ENCODE measurements around the gene FNTB. TPM values are rescaled to one million over a fixed set of nuclear protein-coding genes. Genes with fewer than 3 reads are reported as not detected.

Gene FNTB
- total RNA-seq, 1 experiment from 2014 or later, result 17.9 TPM

GRCh38 chr14:65045709-65046108 is 59.0 kb downstream of the FNTB start:
- no peak for DNase-seq (ENCODE audit: low read depth)

GRCh38 chr14:65052832-65053231 is 66.1 kb downstream of the FNTB start:
- DNase-seq (ENCODE audit: low read depth), result no peak

DNA sequence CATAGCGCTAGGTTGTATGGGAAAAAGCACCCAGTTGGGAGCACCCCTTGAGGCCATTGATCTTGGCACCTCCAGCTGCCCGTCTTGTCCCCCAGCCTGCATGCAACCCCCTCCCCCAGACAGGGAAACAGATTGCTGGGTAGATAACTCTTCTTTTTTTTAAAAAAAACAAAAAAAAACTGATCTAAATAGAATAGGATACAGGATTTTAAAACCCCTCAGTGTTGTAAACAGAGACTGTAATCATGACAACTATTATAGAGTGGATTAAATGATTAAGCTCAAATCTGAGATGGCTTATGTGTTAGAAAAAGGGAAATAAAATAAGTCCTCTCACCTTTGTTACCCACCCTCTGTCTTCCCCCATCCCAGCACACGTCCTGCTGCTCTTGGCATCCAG is 66.8 kb downstream of the FNTB start:
- no peak for DNase-seq (ENCODE audit: low read depth)

DNA sequence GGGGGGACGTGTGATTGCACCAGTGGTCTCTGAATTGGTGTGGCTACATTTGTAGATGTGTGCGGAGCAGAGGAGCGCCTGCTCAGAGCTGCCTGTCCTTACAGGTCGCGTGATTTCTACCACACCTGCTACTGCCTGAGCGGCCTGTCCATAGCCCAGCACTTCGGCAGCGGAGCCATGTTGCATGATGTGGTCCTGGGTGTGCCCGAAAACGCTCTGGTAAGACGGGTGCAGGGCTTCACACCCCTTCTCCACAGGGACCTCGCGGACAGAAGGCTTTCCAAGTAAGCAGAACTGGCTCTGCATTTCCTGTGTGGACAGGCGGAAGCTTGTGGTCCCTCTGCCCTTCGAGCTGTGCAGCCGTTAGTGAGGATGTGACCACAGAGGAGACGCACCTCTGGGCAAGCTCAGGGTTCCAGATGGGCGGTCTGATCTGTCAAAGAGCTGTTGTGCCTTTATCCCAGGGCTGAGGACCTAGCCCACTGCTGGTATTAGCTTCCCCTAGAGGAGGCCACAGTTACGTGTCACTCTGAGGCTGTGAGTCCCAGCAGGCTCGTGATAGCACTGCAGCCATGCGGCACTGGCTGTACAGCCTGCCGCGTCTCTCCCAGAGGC is 67.9 kb downstream of the FNTB start:
- no peak for DNase-seq (ENCODE audit: low read depth)

- no peak for DNase-seq (ENCODE audit: low read depth)
Observed at GRCh38 chr14:65057695-65058094, 71.0 kb downstream of the FNTB start.

DNA sequence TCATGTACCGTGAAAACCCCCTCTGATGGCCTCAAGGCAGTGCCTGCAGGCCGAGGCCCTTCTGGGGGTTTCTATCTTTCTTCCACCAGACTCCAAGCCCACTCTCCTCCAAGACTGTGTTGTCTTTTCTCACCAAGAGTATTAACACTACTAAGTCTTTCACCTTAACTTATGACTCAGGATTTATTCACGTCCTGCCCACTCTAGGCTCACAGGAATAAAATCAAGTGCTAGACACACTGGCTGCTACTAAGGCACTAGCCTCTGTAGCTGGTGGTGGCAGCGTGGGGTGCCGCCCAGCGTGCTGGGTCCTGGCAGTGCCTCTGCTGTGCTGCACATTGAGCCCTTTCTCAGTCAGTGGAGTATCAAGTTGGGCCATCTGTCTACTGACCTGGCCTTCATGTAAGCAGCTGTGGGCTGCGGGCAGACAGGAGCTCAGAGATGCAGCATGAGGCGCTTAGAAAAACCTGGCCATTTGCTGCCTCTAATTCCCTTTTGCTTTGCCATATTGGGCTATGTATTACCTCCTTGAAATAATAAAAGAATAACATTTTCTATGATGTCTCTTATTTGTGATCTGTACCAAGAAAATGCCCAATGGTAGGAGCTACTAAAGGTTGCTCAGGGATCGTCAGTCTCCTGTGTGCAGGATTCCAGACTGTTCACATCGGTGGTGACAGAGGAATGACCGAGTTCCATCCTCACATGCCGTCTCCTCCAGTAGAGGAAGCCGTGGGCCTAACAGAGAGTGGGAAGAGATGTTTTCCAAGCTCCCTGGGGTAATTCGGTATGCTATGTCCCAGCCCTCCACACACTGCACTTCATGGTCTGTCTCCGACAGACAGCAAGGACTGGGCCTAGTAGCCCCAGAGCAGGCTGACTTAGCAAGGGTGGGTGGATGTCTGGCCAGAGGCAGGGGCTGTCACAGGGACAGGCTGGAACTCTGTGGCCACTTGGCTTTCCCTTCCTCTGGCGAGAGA is 75.7 kb downstream of the FNTB start:
- DNase-seq (ENCODE audit: low read depth), result no peak

- DNase-seq (ENCODE audit: low read depth), result no peak
Observed at GRCh38 chr14:65065719-65066118, 79.0 kb downstream of the FNTB start.

GRCh38 chr14:65069874-65070413 is 83.2 kb downstream of the FNTB start:
- DNase-seq (ENCODE audit: low read depth), result no peak

DNA sequence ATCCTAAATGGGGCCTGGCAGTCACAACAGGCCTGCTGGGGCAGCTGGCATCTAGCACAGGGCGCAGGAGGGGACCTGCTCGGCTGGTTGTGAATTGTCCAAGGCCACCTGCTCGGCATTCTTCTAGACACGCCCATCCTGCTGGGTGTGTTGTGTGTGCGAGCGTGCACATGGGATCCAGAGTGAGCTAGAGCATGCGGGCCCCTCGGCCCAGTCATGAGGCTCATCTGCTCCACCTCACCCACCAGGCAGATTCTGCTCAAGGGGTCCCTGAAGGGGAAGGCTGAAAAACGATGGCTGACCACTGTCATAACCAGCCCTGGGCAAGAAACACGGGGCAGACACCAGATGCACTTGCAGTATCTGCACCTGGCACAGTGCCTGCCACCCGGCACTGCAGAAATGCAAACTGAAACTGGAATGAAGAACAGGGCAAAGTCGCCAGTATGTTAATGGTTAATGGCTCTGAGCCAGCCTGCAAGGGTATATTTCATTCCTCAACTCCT is 83.8 kb downstream of the FNTB start:
- no peak for DNase-seq (ENCODE audit: low read depth)

DNA sequence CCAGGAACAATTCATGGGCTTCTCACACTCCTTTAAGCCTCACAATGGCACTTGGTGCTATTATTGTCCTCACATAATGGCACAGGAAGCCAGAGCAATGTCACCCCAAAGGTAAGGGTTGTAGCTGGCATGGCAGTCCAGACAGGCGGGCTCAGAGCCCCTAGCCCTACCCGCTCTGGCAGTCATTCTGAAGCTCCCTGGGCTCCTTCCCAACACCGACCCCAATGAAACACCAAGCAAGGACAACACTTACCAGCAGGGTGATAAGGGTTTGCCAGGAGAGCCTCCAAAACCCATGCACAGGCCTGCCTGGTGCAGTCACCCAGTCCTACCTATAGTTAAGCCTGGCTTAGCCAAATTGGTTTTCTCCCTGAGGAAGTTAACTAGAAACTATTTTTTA is 84.8 kb downstream of the FNTB start:
- no peak for DNase-seq (ENCODE audit: low read depth)

DNA sequence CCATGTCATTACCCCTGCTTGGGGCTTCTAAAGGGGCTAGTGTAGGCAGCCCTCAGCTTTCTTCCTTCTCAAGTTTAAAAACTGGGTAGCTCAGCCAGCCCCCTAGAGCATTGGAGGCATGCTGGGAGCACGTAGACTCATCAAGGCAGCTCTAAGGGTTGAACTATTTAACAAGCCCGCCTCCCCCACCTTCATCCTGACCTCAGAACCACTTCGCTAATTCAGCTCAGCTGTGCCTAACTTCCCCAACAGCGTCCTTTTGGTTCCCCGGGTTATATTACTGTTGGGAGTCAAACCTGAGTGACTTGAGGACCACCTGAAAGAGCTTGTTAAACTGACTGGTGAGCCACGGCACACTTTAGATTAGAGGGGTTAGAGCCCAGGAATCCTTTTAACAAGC is 85.6 kb downstream of the FNTB start:
- no peak for DNase-seq (ENCODE audit: low read depth)

GRCh38 chr14:65072937-65073336 is 86.2 kb downstream of the FNTB start:
- DNase-seq (ENCODE audit: low read depth), result no peak

- no peak for DNase-seq (ENCODE audit: low read depth)
Observed at GRCh38 chr14:65073605-65074201, 87.0 kb downstream of the FNTB start.

DNA sequence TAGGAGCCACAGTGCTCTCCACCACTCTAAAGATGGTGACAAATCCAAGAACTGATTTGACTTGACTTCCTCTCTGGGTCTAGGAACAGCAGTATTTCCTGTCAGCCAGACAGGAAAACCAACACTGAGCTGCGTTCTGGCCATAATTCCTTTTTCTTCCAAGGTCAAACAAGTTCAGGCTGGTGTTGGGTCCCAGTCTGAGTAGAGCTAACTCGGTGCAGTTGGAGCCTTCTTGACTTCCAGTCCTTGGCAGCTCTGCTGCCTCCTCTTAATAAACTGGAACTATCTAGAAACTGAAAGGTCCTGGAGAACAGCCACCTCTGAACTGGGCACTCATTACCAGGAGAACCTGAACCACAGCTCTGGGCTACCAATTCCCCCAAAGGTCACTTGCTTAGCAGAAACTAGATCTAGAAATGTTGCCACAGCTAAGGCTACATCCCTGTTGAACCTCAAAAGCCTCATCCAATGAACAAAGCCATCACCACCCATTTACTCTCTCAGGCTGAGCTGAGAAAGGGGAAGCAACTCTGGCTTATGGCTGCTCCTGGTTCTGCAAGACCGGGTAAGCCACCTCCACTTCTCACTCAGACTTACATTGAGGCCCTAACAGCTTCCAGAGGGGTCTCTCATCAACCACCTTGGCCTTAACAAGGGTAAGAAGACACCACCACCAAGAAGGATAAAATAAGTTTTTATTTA is 87.9 kb downstream of the FNTB start:
- no peak for DNase-seq (ENCODE audit: low read depth)

DNA sequence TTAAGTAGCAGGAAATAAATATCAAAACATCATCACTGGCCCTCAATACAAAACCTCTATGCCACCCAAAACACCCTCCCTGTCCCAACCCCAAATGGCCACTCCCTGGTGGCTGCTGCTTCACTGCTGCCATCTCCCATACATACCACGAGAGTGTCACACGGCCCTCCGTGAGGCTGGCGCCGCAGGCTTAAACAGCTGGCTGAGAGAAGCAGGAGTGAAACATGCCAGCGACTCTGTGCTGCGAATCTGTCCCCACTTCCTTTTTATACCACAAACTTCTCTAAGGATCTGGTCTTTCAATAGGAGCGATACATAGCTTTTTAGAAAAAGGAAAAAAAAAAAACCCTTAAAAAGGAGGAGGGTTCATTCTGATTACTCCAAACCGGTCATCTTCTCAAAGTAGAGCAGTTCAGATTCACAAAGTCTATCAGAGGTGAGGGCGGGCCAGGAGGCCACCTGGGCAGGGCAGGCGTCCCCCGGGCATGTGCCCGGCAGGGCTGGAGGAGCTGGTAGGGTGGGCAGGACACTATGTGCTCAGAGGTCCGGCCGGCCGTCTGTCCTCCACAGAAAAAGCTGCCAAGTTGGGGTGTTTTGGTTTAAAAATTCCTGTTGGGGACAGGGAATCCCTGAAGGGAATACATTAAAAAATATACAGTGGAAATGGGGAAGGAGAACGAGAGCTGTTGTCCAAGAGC is 89.1 kb downstream of the FNTB start:
- DNase-seq (ENCODE audit: low read depth), result no peak

- DNase-seq (ENCODE audit: low read depth), result no peak
Observed at GRCh38 chr14:65077318-65077717, 90.6 kb downstream of the FNTB start.

DNA sequence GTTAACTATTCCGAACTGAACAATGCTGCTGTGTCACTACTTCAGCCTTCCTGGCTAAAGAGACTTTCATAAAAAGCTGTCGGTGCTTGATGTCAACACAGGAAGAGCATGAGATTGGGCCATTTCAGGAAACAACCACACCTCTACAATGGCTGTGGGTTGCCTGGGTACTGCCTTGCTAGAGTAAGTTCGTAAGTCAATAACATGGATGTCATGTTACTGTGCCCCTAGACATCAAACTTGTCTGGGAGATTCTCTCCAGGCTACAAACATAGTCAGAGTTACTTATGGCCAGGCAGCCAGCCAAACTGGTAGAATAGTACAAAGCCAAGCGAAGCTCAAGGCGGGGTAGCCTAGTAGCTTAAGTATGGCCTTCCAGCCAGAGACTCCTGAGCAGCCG is 92.5 kb downstream of the FNTB start:
- DNase-seq (ENCODE audit: low read depth), result no peak

DNA sequence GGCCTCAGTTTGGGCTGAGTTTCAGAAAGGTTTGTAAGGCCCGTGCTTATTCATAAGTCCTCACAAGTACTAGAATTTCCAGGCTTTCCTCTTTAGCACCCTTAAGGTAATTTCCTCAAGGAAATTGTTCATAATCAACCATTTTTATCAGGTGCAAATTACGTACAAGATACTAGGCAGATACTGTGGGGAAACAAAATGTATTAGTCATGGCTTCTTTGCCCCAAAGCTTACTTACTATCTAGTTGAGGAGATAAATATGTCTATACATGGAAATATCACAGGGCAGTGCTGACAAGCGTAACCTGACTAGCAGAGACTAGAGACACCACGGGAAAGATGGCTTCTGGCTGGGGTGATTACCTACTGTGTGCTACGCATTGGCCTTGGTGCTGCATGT is 93.1 kb downstream of the FNTB start:
- no peak for DNase-seq (ENCODE audit: low read depth)

- peak; percentile 15 for DNase-seq (ENCODE audit: low read depth)
Observed at GRCh38 chr14:65080960-65081747, 94.5 kb downstream of the FNTB start.

DNA sequence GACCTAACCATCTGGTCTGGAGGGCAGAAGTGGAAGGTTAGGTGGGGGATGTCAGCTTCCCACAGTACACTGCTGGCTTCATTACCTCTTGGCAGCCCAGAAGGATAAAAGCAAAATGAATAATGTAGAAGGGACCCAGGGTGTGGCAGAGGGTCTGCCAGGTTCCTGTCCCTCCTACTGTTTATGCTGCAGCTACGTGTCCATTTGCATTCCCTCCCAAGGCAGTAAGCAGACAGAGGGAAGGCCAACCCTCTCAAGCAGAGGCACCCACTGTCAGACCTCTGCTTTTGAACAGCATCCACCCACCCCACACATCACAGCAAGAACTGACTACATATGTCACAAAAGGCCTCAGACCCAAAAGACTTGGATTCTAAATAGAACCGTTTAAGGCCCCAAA is 96.2 kb downstream of the FNTB start:
- no peak for DNase-seq (ENCODE audit: low read depth)
